ENCODE data around the gene GID4.

GID4 gene

DNA sequence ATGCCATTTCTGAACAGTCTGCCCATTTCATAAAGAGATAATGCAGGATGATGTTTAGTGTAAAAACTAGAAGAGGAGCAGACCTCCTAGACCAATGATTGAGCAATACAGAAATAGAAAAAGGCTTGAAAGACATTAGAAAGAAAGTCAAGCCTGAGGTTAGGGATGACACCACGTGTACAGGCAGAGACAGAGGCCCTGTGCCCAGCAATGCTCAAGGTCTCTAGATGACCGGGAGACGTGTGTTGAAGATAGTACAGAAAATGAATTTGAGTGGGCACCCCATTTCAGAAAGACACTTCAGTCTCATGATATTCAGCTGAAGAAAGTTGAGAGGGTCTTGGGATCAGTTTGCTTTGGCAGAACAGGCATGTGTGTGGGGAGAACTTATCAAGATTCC is 5.4 kb downstream of the GID4 start:
- no peak for DNase-seq (ENCODE audit: low read depth)

DNA sequence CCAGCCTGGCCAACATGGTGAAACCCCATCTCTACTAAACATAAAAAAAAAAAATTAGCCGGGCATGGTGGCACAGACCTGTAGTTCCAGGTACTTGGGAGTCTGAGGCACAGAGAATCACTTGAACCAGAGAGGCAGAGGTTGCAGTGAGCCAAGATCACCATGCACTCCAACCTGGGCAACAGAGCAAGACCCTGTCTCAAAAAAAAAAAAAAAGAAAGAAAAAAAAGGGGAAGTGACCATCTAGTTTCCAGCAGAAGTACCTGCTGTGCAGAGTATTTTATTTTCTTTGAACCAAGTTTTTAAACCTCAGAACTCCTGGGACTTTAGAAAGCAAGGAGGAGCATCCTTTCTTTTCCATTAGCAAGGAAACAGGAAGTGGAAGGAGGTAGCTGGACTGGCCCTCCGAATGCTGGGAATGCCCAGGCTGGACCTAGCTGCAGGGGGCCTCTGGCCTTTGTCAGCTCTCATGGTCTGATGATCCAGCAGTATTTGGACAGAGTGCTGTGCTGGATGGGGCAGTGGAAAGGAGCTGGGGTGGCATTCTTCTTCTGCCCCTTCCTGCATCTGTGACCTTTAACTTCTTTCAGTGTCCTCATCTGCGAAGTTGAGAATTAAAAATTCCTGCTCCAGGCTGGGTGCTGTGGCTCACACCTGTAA is 6.6 kb downstream of the GID4 start:
- no peak for DNase-seq (ENCODE audit: low read depth)

DNA sequence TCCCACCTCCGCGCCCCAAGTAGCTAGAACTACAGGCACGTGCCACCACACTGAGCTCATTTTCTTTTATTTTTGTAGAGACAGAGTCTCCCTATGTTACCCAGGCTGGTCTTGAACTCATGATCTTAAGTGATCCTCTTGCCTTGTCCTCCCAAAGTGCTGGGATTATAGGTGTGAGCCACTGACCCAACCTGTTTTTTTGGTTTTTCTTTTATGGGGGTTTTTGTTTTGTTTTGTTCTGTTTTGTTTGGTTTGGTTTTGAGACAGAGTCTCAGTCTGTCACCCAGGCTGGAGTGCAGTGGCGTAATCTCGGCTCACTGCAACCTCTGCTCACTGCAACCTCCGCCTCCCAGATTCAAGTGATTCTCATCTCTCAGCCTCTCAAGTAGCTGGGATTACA is 16.4 kb downstream of the GID4 start:
- DNase-seq (ENCODE audit: low read depth) = no peak

DNA sequence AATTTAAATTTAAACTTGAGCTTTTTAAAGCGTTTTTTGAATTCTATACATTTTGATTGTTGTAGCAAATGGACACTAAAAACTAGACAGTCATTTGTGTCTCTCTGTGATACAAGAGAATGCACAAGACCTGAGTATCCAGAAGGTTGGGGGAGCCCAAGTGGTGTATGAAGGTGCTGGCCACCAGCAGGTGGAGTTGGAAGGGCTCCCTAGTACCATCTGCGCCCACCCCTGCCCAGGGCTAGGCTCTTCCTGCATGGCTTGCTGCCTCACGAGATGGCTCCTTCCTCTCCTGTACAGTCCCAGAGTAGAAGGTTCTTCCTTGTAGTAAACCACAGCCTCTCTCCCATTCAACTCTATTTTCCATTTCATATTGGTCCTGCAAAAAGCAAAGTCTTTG is 17.0 kb downstream of the GID4 start:
- no peak for DNase-seq (ENCODE audit: low read depth)

DNA sequence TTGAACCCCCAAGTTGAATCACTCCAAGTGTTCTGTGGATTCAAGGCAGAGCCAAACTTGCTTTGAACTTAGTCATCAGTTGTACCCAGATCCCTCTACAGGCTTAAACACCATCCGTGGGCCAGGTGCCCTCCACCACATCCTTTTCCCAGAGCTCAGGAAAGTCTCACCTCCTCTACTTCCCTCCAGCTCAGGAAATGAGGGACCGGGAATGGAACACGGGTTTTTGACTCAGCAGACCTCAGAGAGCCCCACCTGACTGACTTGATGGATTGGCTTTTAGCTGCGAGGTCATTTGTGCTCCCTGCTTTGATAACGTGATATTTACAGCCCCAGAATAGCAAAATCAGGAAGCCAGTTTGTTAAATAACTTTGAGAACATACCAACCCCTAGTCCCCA is 20.1 kb downstream of the GID4 start:
- no peak for DNase-seq (ENCODE audit: low read depth)

DNA sequence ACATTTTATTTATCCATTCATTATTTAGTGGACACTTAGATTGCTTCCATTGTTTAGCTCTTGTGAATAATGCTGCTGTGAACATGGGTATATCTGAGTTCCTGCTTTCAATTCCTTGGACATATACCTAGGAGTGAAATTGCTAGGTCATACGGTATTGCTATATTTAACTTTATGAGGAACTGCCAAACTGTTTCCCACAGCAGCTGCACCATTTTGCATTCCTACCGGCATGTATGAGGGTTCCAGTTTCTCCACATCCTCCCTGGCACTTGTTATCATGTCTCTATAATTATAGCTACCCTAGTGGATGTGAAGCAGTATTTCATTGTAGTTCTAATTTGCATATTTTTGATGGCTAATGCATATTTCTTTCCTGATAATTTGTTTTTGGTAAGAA is 24.8 kb downstream of the GID4 start:
- DNase-seq (ENCODE audit: low read depth) = no peak

DNA sequence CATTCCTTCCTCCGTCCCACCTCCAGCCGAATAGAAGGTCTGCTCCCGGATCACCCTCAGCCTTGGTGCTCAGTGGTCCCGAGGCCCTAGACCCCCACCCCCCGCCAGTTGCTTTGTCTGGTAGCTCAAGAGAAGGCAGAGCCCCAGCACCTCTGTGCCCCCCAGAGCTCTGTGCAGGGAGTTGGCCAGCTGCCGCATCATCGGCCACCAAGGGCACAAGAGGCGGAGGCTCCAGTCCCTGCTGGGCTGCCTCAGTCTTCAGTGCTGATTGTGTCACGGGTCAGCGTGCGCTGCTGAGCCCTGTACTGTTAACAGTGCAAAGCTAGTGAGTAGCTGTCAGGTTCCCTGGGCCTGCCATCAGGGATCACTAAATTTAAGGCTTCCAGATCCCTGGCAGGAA is 26.3 kb downstream of the GID4 start:
- DNase-seq (ENCODE audit: low read depth) = no peak

DNA sequence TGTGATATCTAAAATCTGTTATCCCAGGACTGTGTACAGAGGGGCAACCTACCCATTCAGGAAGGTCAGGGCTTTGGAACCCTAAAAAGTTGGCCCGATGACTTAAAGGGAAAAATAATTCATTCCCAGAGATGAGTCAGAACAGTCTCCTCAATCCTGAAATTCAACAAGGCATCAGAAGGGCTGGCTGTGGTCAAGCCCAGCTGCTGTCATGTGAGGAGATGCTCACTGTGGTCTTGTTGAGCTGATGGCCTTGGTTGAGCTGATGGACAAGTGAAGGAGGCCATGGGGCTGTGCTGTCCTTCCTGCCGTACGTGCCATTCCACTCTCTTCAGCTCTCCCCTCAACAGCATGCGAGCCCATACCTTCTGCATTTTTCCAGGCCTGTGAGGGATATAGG is 27.7 kb downstream of the GID4 start:
- DNase-seq (ENCODE audit: low read depth) = no peak

DNA sequence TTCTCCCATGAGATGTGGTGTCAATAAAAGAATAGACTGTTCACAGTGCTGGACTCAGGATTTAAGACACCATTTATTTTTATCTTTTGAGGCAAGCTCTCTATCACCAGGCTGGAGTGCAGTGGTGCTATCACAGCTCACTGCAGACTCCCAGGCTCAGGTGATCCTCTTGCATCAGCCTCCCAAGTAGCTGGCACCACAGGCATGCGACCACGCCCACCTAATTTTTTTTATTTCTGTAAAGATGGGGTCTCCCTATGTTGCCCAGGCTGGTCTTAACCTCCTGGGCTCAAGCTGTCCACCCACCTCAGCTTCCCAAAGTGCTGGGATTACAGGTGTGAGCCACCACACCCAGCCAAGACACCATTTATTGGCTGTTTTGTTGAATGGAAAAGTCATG is 29.9 kb downstream of the GID4 start:
- DNase-seq (ENCODE audit: low read depth) = no peak

DNA sequence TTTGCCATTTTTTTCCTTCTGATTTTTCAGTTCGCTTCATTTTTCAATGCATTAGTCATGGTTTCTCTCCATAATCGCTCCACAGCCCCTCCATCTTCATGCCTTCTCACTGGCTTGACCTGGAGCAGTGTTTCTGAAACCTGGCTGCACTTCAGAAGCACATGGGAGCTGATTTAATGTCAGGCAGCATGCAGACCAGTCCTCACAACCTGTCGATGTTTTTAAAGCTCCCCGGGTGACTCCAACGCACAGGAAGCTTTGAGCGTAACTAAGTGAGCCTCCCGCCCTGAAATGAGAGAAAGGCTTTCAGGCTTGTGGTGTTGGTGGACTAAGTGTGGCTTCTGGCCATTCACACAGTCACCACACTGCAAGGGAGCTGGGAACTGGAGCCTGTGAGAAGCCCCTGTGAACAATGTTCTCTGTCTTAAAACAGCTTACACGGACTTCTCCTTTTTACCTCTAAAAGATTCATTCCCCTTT is 31.7 kb downstream of the GID4 start:
- DNase-seq (ENCODE audit: low read depth) = no peak

DNA sequence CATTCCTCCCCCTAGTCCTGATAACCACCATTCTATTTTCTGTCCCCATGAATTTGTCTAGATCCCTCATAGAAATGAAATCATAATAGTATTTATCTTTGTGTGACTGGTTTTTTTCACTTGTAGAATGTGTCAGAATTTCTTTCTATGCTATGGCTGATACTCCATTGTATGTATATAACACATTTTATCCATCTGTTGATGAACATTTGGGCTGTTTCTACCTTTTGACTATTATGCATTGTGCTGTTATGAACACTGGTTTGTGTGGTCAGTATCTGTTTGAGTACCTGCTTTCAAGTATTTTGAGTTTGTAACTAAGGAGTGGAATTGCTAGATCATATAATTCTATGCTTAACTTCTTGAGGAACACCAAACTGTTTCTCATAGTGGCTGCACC is 32.5 kb downstream of the GID4 start:
- no peak for DNase-seq (ENCODE audit: low read depth)

DNA sequence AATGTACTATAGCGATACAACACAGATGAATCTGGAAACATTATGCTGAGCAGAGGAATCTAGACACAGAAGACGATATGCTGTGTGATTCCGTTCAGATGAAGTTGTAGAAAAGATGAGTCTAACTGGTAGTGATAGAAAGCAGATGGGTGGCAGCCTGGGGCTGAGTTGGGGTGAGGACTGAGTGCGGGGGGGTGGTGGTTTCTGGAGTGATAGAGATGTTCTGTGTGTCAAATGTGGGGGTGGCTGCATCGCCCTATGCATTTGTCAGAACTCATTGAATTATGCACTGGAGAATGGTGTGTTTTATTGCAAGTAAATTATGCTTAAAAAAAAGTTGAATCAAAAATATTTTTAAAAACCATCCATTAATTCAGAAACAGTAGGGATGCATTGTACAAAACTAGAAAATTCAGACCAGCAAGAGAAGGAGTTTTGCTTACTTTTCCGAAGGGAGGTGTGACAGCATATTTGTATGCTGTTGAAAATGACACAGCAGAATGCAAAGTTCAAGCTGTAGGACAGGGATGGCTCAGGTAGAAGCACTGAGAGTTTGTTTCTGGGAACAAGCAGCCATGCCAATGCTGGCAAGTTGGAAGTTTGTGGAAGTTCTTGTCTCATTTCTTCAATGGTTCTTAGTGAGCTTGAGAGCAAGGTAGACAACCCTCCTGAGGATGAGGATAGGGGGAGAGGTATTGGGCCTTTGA is 35.5 kb downstream of the GID4 start:
- DNase-seq (ENCODE audit: low read depth) = no peak

DNA sequence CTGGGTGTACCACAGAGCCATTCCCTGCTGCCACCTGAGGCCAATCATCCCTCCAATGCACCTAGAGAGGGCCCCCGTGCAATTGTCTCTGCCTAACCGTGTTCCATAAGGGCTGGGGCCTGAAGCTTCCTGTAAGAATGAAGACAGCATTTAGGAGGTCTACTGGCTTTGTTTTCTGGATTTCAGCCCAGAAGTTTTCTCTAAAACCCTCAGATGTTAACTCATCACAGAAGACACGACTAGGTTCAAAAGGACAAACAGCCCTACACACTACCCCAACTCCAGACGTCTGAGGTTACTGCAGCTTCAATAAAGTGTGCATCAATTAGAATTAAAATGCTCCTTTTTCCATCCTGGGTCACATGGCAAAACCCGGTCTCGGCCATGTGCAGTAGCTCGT is 37.7 kb downstream of the GID4 start:
- DNase-seq (ENCODE audit: low read depth) = no peak

DNA sequence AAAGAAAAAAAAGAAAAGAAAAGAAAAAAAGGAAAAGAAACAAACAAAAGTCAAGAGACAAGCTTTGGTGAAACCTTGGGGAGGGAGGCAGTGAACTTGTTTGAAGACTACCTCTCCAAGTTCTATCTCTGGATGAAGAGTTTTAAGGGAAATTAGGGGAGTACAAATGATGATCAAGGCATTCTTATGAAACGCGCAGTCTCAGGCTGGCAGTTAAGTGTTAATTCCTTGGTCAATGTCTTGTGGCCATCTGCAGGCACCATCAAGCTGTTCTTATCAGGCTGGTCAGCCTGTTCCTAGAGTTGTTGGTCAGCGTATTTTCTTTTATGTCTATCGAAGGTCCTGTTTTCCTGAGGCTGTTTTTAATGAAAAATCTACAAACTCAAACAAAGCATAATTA is 40.3 kb downstream of the GID4 start:
- no peak for DNase-seq (ENCODE audit: low read depth)

DNA sequence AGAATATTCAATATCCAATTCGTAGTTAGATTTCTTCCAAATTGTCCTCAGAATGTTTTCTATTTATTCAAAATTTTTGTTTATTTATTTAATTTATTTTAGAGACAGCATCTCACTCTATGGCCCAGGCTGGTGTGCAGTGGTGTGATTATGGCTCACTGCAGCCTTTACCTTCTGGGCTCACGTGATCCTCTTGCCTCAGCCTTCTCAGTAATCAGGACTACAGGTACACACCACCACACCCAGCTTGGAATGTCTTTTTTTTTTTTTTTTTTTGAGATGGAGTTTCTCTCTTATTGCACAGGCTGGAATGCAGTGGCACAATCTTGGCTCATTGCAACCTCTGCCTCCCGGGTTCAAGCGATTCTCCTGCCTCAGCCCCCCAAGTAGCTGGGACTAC is 45.0 kb downstream of the GID4 start:
- no peak for DNase-seq (ENCODE audit: low read depth)

DNA sequence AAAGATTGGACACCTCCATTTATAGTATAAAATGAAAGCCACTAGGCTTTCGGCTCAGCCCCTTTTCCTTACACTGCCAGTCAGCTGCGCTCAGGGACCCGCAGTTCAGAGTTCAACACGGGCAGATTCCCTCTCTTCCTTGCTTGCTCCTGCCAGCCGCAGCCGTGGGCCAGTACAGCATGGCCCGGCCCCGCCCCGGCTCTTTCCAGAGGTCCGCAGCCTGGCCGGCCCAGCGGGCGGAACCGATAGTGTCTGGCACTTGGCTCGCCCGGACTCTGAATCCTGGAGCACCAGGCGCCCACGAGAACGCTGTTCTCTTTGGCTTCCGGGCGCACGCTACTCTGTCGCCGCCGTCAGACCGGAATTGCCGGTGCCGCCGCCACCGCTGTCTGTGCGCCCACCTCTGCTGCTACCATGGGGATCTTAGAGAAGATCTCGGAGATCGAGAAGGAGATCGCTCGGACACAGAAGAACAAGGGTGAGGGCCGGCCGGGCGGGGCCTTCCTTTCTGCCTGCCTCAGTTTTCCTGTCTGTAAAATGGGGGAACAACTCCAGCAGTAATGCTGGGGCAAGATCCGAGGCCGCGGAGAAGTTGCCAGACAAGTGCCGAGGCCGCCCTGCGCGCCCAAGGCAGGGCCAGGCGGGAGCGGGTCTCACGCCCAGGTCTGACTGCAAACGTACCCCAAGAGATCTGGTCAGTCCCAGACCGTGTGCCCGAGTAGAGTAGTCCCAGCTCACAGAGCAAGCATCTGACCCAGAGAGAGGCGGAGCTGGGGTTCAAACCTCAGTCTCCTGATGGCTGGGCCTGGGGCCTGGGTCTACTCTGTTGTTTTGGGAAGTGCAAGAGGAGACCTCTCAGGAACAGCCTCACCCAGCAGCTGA is 48.6 kb downstream of the GID4 start, which contains the start of gene DRG2:
DRG2 (plus strand) TSS at position 339 of the 882 bp plus-strand sequence; CDS start at position 415, 76 bp downstream.
- peak; percentile 89 for DNase-seq (ENCODE audit: low read depth)

DNA sequence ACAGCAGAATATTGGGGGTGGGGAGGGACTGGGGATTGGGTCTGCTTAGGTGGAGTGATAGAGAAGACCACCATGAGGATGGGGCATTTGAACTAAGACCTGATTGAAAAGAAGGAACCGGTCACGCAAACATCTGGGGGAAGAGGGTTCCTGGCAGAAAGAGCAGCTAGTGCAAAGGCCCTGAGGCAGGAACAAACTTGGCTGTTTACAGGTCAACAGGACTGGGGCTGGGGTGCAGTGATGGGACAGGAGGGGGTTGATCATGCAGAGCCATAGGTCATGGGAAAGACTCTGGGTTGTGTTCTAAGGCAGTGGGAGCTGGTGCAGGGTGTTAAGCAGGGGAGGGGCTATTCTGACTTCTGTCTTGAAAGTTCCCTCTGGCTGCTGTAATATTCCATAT is 50.4 kb downstream of the GID4 start:
- DNase-seq (ENCODE audit: low read depth) = no peak

DNA sequence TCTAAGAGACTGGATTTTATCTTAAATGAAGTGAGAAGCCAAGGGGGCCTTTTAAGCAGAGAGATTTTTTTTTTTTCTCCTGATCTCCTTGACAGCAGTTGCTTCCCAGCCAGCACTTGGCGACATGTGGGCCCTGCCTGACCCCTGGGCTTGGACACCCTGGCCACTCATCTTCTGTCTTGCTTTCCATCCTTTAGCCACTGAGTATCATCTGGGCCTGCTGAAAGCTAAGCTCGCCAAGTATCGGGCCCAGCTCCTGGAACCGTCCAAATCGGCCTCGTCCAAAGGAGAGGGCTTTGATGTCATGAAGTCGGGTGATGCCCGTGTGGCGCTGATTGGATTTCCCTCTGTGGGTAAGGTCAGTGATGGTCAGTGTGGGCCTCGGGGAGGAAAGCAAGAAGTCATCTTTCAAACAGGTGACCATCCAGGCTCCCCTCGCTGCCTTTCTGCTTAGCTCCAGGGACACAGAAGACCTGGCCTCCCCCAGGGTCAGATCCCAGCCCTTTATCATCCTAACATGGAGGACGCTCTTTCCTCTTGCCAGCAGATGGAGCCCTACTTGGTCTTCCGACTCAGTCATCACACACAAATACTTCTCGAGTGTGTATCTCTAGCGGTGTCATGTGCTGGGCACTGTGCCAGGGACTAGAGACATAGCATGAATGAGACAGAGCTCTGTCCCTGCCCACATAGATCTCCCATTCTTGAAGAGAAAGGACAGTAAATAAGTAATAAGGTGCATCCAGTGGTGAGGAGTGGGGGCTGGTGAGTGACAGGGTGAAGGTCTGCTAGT is 54.6 kb downstream of the GID4 start:
- no peak for DNase-seq (ENCODE audit: low read depth)

DNA sequence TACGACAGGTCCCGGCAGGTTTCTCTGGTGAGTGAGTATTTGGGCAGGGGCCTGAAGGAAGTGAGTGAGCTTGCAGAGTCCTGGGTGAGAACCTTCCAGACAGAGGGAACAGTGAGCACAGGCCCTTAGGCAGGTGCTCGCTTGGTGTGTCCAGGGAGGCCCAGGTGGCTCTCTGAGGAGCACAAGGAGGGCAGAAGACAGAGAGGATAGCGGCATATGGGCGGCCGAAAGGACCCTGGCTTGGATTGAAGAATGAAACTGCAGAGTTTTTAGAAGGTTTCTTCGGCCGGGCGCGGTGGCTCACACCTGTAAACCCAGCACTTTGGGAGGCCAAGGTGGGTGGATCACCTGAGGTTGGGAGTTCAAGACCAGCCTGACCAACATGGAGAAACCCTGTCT is 55.2 kb downstream of the GID4 start:
- DNase-seq (ENCODE audit: low read depth) = no peak

DNA sequence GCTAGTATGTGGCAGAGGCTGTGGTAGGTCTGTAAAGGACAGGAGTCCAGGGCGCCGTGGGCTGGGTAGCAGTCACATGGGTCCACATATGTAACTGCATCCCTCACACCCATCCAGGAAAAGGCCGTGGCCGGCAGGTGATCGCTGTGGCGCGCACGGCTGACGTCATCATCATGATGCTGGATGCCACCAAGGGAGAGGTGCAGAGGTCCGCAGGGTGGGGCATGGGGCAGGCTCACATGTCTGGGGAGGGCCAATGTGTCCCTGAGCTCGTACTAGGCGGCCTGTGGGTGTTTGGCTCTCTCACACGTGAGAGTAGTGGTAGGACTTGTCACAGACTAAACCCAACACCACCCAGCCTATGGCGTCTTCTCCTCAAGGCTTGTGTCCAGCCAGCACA is 60.3 kb downstream of the GID4 start:
- no peak for DNase-seq (ENCODE audit: low read depth)

DNA sequence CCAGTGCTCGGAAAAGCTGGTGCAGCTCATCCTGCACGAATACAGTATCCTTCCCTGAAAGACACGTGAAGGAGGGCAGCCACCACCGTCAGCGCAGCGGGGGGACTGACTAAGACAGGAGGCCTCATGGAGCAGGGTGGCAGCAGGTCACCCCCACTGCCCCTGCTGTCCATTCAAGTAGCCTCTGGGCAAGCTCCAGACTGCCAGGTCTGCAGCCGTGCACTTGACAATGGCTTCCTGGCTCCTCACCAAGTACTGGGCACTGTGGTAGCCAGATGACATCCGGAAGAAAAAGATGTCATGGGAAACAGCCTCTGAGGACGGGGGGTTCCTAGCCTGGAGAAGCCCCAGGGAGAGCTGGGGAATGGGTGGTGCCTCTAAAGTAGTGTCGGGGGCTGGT is 61.4 kb downstream of the GID4 start:
- no peak for DNase-seq (ENCODE audit: low read depth)

DNA sequence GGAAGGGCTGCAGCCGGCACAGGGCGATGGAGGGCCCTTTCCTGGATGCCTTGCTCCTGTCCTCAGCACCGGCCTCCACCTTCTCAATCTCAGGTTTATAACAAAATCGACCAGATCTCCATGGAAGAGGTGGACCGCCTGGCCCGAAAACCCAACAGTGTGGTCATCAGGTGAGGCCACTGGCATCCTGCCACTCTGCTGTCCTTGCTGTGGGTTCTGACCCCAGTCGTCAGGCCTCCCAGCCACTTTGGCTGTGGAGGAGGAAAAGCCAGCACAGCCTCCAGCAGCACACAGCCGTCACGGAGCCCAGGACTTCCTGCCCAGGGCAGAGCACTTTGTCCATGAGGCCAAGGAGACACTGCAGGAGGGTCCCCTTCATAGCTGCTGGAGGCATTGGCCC is 62.6 kb downstream of the GID4 start:
- no peak for DNase-seq (ENCODE audit: low read depth)
